GM19351 (cell line): ENCODE data around the gene ATP6V0E1.

Experiments
- ATAC-seq: cut with Tn5 transposase; IDR thresholded peaks from one replicate; pipeline ENCODE4 v1.9.1; 2021; ENCODE audit warnings: mild to moderate bottlenecking, moderate library complexity; ENCODE audit not compliant: unreplicated experiment

Gene ATP6V0E1

DNA sequence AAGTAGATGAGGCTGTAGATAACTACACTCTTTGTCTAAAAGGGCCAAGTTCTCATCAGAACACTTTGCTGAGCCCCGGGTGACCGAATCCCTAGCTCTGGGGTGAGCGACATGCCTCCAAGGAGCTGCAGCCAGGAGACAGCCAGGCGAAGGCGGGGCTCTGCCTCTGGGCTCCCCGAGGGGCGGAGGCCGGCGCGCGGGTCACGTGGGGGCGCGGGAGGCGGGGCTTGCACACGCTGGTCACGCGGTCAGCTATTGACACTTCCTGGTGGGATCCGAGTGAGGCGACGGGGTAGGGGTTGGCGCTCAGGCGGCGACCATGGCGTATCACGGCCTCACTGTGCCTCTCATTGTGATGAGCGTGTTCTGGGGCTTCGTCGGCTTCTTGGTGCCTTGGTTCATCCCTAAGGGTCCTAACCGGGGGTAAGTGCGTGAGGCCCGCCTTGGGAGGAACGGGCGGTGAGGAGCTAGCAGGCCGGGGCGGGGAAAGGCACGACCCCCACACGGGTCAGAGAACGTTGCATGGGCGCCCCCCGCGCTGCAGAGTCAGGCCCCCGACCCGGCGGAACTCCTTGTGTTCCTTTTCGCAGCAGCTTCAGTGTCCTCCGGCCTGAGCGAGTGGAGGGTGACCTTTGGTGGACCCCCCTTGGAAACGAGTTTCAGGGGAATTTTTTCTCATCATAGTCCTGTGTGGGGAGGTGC, at the start of gene ATP6V0E1:
TSS of gene ATP6V0E1 (plus strand) at position 230 of the 702 bp plus-strand sequence. CDS start at position 320, 90 bp downstream.
- peak; percentile 87 for ATAC-seq

DNA sequence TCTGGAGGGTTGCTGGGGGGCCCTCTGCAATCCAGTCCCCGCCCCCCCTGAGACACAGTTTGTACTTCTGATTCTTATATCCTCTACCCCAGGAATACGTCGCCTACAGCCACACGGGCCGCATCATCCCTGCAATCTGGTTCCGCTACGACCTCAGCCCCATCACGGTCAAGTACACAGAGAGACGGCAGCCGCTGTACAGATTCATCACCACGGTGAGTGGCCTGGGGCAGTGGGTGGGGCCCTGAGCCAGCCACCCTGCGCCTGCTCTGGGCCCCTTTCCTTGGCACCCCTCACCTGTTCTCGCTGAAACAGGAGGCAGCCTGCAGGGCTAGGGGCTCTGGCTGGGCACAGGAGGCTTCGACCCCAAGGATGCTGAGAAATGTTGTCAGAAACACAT, 48.5 kb upstream of the ATP6V0E1 start:
- ATAC-seq = no peak

DNA sequence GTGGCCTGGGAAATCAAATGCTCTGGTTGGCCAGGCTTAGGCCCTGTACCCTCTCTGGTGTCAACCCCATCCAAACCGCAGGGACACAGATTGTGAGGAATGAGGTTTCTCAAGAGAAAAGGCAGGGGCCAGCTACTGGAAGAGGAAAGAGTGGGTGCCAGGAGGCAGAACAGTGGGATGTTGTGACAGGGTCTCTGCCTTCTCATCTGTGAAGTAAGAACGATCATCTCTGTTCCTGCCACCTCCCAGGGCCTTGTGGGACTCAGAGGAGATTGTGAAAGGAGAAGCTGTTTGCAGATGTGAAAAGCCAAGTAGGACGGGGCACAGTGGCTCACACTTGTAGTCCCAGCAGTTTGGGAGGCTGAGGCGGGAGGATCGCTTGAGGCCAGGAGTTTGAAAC, 47.2 kb upstream of the ATP6V0E1 start:
- ATAC-seq = no peak

DNA sequence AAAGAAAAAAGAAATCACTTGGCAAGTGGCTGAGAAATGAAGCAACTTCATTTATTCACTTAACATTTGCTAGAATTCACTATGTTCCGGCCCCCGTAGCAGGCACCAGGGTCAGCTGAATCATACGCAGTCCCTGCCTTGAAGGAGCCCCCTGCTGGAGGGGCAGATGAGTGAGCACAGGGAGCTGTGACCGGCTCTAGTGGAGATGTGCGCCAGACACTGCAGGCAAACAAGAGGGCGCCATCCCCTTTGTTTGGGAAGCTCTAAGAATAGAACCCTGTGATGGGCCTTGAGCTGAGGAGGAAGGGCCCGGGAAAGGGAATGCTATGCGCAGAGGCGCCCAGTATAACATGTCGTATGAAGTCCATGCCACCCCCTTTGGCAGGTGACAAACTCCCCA, 44.5 kb upstream of the ATP6V0E1 start:
- no peak for ATAC-seq

DNA sequence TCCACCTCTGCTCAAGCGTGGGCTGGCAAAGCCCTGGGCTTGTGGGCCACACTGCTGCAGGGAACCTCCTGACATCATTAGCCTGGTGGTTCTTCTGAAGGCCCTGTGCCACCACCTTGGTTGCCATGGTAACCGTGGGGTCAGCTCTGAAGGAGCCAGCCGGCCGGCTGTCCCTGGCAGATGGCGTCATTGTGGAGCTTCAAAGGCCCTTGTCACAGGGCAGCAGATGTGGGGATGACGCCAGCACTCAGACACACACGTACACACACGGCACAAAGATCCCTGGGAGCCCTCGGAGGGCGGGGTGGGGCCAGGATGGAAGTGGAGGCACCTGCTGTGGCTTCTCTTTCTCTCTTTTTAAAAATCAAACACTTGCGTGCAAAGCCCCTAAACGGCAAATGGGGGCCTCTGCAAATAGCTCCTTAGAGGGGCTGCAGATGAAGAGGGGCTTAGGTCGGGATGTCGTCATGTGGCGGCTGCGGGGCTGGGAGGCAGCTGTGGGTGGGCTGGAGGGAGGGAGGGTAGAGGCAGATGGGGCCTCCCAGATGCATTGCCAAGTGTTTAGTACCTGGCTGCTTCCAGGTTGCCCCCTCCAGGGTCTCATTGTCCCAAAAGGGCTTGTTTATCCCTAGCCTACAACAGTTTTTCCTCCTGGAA, 43.8 kb upstream of the ATP6V0E1 start:
- no peak for ATAC-seq

DNA sequence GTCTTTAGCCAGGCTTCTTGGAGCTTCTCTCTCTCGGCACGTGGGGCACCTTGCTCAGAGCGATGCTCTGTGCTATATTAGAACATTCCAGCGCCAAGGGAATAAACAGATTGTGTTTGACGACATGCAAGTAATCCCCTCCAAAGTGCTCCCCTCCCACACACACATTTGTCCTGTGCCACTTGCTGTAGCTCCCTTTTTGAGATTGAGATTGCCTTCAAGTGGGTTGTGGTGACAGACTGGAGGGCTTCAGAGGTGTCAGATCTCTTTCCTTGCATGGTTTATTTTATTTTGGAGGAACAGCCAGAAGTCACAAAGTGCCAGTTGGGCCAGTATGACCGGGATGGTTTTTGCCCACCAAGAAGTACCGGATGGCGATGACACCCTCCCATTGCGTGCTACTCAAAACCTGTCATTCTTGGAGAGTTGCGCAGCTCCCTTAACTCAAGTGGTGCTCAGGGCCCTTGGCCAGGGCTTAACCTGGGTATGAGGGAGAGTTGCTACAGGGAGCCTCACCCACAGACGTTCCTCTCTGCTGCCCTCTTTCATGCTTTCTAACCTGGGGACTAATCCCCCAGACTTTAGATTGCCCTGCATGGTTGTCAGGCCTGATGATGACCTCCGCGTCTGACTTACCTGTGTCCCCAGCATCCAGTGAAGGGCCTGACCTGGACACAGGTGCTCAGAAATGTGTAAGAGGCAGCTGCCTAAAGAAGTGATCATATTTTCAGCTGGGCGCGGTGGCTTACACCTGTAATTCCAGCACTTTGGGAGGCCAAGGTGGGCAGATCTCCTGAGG, 43.1 kb upstream of the ATP6V0E1 start:
- no peak for ATAC-seq

DNA sequence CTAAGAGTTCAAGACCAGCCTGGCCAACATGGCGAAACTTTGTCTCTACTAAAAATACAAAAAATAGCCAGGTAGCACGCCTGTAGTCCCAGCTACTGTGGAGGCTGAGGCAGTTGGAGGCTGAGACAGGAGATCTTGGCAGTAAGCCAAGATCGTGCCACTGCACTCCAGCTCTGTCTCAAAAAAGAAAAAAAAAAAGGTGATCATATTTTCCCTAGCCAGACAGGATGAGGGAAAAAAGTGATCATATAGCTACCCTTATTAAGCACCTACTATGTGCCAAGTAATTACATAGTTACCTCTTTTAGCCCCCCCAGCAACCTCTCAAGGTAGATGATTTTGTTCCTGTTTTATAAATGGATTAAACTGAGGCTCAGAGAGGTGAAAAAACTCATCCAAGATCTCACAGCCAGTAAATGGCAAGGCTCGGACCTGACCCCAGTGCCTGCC, 42.5 kb upstream of the ATP6V0E1 start:
- ATAC-seq = no peak

DNA sequence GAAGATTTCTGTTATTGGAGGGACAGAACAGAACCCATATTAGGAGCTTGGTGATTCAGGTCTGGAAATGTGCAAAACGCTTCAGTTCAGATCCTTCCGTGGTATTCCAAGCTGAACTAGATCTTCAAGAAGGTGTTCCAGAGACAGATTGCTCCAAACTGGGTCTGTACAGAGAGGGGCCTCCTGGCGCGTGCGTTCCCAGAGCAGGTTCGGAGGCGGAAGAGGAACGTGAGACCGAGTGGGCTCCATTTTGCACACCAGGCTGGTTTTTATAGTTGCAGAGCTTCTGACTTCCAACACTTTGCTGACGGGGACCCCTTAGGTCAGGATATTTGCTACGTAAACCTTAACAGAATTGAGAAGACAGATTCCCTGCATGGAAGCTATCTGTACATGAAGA, 41.0 kb upstream of the ATP6V0E1 start:
- ATAC-seq = no peak

DNA sequence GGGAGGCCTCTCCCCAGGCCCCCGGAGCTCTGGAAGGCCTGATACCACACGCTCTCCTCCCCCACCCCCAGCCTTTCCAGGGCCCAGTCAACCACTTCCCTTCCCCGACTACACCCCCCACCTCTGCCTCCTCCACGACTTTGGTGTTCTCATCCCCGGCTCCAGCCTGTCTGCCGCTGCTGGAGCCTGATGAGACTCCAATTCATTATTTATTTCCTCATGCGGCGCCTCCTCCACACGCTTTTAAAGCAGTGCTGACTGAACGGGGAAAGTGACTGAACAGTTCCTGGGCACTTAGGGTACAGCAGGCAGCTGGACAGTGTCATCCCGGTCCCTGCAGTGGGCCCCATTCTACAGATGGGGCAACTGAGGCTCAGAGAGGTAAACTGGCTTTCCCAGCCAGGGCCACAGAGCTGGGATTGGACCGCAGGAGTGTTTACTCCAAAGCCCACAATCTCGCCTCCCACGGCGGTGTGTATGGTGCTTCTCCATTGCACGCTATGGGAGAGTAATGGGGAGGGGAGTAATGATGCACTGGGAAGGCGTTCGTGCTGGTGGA, 40.2 kb upstream of the ATP6V0E1 start:
- ATAC-seq = no peak

DNA sequence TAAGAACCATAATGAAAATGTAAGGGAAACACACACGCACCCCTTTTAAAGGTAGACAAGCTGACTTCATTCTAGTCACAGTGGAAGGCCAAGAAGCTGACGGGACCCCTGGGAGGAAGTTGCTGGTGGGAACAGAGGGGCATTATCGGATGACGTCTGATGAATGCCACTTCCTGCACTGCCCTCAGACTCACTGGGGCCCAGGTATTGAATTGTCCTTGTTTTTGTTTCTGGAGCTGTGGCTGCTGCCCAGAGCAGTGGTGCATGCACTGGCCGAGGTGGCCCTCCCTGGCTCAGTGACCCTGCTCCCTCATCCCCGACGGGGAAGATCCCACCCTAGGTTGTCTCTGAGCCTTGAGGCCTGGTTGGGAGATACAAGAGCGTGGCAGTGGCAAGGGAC, 39.7 kb upstream of the ATP6V0E1 start:
- ATAC-seq = no peak

DNA sequence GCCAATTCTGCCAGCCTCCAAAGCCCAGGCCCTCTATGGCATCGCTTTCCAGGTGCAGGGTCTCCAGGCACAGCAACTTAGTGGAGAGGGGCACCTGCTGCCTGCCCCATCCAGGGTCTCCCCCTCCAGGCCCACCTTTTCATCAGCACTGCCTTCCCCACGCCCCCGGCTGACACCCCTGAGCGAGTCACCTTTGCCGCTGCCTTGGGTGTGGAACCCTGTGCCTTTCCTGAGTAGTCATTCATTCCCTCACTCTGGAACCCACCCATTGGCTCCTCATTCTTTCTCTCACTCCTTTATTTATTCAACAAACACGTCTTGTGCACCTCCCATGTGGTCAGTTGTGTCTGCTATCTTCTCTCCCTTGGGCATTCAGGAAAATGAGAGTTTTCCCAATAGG, 38.8 kb upstream of the ATP6V0E1 start:
- ATAC-seq = no peak

DNA sequence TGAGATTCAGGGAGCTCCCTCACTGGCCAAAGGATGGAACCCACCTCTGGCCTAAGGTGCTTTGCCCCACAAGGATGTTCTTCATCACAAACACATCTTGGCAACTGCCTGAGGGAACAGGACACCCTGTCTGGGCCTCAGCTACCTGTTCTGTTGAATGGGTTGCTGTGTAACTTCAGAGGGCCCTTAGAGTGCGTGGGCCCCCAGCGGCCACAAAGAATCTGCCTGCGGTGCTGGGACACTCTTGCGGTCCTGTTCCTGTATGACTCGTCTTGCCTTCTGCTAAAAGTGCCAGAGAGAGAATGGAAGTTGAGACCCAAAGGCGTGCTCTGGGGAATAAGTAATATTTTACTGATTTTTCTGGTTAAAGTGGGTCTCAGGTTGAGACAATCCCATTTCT, 38.4 kb upstream of the ATP6V0E1 start:
- ATAC-seq = no peak

DNA sequence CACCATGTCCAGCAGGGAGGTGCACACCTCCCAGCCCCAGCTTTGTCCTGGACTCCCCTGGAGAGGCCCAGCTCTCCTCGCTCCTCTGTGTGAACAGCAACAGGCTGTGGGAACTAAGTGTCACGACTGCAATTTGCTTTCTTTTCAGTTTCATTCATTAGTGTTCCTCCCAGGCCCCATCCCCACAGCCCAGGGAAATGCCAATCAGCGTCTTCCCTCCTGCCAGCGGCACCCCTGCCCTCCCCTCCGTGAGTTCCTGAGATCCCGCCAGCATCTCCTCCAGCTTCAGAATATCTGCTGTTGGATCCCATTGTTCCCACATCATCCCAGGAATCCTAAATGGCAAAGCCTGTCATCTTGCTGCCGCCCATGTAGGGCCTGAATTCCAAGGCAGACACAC, 37.4 kb upstream of the ATP6V0E1 start:
- ATAC-seq = no peak

DNA sequence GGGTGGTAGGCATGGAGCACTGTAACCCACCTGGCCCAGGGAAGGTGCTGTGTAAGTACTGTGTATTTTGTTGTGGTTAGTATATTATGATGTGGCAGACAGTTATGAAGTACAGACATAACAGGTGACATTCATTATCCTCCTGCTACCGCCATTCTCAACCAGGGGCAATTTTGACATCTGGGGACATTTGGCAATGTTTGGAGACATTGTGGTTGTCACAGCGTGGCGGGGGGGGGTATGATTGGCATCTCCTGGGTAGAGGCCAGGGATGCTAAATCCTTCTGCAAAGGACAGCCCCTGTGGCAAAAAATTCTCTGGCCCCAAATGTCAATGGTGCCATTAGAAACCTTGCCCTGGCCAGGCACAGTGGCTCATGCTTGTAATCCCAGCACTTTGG, 34.1 kb upstream of the ATP6V0E1 start:
- no peak for ATAC-seq

DNA sequence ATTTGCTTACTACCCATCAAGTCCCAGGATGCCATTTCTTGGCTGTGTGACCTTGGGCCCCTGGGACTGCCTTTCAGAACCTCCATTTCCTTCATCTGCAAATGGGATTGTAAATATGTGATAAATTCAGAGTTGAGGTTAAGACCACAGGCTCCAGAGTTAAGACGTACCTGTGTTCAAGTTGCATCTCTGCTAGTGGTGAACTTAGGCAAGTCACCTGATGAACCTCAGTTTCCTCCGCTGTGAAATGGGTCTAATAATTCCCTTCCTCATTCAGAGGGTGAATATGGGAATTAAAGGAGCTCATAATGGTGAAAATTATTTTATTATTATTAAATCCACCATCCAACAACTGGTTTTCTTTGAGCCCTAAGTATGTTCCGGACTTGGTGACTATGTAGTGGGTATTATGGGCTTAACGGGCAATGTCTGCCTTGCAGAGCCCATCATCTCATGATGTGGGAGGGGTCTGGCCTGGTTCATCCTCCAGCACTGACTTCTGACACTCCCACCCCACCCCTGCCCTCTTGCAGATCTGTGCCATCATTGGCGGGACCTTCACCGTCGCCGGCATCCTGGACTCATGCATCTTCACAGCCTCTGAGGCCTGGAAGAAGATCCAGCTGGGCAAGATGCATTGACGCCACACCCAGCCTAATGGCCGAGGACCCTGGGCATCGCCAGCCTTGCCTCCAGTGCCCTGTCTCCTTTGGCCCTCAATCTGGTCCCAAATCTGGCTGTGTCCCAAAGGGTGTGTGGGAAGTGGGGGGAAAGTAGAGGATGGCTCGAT, 33.2 kb upstream of the ATP6V0E1 start:
- no peak for ATAC-seq

DNA sequence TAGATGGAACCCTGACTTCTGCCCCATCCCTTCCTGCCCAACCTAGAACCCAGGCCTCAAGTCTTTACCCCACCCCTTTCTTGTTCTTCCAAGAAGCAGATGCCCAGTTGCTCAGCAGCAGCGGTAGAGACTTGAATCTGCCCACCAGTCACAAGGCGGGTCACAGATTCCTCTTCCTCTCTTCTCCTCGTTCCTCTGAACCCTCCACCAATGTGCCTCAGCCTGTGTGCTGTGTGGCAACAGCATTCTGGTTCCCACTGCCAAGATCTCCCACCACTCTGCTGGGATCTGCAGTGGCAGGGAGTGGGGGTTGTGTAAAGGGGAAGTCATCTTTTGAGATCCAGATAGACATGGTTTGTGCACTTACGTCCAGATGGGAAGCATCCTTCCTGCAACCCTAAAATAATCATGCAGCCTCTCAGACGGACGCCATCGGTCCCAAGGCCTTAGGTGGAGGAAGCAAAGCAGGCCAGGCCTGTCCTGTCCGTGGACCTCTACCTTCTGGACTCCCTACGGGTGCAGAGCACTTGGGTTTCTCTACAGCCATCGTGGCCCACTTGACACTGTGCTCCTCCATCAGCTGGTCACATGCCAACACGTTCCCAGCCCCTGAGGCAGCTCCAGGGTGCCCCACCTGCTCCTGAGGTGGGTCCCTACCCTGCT, 32.1 kb upstream of the ATP6V0E1 start:
- no peak for ATAC-seq

DNA sequence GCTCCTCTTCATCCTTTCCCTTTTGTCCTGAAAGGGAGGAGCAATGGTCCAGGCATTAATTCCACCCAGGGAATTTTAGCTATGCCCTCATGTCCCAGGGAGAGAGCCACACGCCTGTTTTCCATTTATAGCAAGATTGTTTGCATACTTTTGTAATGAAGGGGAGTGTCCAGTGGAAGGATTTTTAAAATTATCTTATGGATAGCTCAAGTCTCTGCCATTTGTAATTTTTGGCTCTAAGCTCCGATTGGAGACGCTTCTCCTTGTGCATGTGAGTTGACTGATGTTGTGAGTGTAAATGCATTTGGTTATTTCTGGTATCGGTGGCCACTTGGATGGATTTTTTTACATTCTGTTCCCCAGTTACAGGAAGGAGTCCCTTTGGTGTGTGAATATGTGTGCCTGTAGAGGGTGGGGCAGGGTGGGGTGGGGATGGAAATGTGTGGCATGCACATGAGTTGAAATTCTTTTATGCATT, 31.5 kb upstream of the ATP6V0E1 start:
- no peak for ATAC-seq

DNA sequence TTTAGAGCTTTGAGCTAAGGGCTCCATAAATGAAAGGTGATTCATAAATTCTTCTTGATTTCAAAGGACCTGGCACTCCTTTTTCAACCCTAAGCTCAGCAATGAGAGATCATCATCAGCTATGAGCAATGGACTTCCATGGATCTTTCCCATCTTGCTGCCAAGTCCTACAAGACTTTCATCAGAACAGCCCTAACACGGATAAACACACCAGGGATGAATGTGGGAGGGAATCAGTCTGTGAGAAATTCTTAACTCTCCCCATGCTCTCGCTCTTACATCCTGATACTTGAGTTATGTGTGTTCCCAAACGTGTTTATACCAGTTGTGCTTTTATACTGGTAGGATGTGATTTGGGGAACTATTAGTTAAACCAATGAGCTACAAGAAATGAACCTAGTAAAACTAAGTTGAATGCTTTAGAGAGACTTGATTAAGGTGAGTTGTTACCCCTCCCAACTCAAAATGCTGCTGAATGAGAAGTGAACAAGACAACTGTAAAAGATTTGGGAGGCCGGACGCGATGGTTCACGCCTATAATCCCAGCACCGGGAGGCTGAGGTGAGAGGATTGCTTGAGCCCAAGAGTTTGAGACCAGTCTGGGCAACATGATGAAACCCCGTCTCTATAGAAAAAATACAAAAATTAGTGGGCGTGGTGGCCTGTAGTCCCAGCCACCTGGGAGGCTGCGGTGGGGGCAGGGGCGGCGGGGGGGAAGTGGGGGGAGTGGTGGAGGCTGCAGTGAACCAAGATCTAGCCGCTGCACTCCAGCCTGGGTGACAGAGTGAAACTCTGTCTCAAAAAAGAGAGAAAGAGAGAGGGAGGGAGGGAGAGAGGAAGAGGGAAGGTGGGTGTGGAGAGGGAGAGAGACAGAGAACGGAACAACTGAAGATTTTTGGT, 29.5 kb upstream of the ATP6V0E1 start:
- ATAC-seq = no peak

DNA sequence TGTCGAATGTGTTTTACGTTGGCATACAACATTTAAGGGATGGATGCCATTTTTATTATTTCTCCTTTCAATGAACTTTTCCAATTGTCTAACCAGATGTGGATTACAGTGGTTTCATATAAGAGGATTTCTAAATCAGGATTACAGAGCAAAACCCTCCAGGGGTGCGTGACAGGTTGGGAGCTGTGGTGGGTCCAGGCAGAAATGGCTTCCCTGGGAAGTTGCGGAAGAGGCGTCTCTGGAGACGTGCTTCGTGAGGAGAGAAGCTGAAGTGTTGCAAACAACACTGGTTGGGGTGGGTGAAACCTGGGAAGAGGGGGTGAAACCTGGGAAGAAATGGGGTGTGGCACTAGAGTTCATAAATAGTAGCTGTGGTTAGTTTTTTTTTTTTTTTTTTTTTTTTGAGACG, 28.8 kb upstream of the ATP6V0E1 start:
- ATAC-seq = no peak
